ENCODE data around the gene TNFSF18. TPM values are rescaled to one million over a fixed set of nuclear protein-coding genes. Genes with fewer than 3 reads are reported as not detected.

The TNFSF18 gene
- total and polyA plus RNA-seq, 2 donors = 0.42 to 0.52 TPM

DNA sequence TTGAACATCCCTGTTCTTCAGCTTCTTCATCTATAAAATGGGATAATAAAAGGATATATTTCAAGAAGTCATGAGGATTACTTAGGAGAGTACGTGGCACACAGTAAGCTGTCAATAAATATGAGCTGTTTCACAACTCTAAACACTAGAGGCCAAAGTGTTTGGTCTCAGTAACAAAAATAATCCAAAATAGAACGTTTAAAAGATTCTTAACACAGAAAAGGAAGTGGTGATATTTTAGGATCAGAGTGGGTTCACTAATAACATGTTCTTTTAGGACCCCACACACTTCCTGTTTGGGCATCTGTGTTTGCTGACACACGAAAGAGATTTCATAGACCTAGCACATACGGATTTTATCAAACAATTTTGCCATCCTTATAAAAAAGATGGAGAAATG lies 32.9 kb downstream of the TNFSF18 start:
- no peak for DNase-seq (ENCODE audit: low read depth in 6 of 9, low spot score in 9 of 9)
- H3K27me3 ChIP-seq (ENCODE audit: control insufficient read depth in 2 of 2, insufficient read depth in 1 of 2, low read length in 1 of 2) = no peaks in the 10 kb centered on the region
- H3K27ac ChIP-seq (ENCODE audit: low read depth in 1 of 2, low read length in 1 of 2) = no peak overlapping the region
- WGBS = 9% methylated on average over 4 of the region's 4 CpGs
- no peaks in the 10 kb centered on the region for H3K4me1 ChIP-seq (ENCODE audit: control insufficient read depth in 2 of 2, insufficient read depth in 2 of 2, low read length in 2 of 2)
- no peak overlapping the region for H3K4me3 ChIP-seq (ENCODE audit: low read length in 2 of 2)
- no peaks in the 10 kb centered on the region for H3K36me3 ChIP-seq (ENCODE audit: control insufficient read depth in 2 of 2, insufficient read depth in 2 of 2, low read length in 1 of 2)
- H3K9me3 ChIP-seq (ENCODE audit: control insufficient read depth in 2 of 2, insufficient read depth in 1 of 2, low read length in 1 of 2) = no peaks in the 10 kb centered on the region

DNA sequence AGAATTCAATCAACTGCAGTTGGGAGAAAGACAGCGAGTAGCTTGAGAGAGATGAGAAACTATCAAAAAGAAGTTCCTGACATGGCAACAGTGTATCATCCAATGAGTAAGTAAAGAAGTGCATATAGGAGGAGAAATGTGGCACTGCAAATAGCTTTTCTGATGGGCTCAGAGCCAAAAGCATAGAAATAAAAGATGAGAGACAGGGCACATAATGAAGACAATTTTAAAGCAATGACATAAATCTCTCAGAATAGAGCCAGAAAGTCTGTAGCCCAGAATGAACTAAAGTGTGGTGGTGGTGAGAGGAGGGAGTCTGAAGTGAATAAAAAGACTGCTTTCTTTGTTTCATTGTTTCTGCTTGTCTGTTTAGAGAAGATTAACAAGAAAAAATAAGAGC lies 34.3 kb downstream of the TNFSF18 start:
- Histone ChIP-seq H3K4me3 (ENCODE audit: low read length in 2 of 2) (no peak overlapping the region), H3K36me3 (ENCODE audit: control insufficient read depth in 2 of 2, insufficient read depth in 2 of 2, low read length in 1 of 2) (no peaks in the 10 kb centered on the region), H3K27ac (ENCODE audit: low read depth in 1 of 2, low read length in 1 of 2) (no peak overlapping the region), H3K27me3 (ENCODE audit: control insufficient read depth in 2 of 2, insufficient read depth in 1 of 2, low read length in 1 of 2) (no peaks in the 10 kb centered on the region), H3K4me1 (ENCODE audit: control insufficient read depth in 2 of 2, insufficient read depth in 2 of 2, low read length in 2 of 2) (no peaks in the 10 kb centered on the region), H3K9me3 (ENCODE audit: control insufficient read depth in 2 of 2, insufficient read depth in 1 of 2, low read length in 1 of 2) (no peaks in the 10 kb centered on the region)
- DNase-seq (ENCODE audit: low read depth in 6 of 9, low spot score in 9 of 9) = no peak
- 98% methylated on average over 1 of the region's 1 CpG for WGBS

GRCh38 chr1:173015629-173016028 lies 35.1 kb downstream of the TNFSF18 start:
- H3K27ac ChIP-seq (ENCODE audit: low read depth in 1 of 2, low read length in 1 of 2) = no peak overlapping the region

DNA sequence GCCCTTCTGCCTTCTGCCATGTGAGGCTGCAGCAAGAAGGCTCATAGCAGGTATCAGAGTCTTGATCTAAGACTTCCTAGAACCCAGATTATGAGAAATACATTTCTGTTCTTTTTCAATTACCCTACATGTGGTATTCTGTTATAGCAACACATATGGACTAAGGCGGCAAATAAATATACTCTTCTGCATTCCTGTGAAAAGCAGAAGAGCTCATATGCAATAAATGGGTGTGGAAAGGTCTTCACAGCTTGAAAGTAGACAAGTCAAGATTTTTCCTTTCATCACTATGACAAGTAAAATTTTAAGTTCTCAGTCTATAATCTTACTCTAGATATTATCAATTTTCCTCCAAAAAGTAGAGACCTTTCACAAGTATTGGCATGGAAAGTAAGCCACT lies 36.6 kb downstream of the TNFSF18 start:
- no peaks in the 10 kb centered on the region for H3K36me3 ChIP-seq (ENCODE audit: control insufficient read depth in 2 of 2, insufficient read depth in 2 of 2, low read length in 1 of 2)
- H3K9me3 ChIP-seq (ENCODE audit: control insufficient read depth in 2 of 2, insufficient read depth in 1 of 2, low read length in 1 of 2) = no peaks in the 10 kb centered on the region
- no peaks in the 10 kb centered on the region for H3K4me1 ChIP-seq (ENCODE audit: control insufficient read depth in 2 of 2, insufficient read depth in 2 of 2, low read length in 2 of 2)
- DNase-seq (ENCODE audit: low read depth in 6 of 9, low spot score in 9 of 9) = no peak
- H3K27me3 ChIP-seq (ENCODE audit: control insufficient read depth in 2 of 2, insufficient read depth in 1 of 2, low read length in 1 of 2) = no peaks in the 10 kb centered on the region
- H3K27ac ChIP-seq (ENCODE audit: low read depth in 1 of 2, low read length in 1 of 2) = no peak overlapping the region
- no peak overlapping the region for H3K4me3 ChIP-seq (ENCODE audit: low read length in 2 of 2)
- 92% methylated on average over 1 of the region's 1 CpG for WGBS

More at GRCh38 chr1:173015629-173016028, 35.1 kb downstream of the TNFSF18 start:
- no peaks in the 10 kb centered on the region for H3K4me1 ChIP-seq (ENCODE audit: control insufficient read depth in 2 of 2, insufficient read depth in 2 of 2, low read length in 2 of 2)
- DNase-seq (ENCODE audit: low read depth in 6 of 9, low spot score in 9 of 9) = no peak
- H3K9me3 ChIP-seq (ENCODE audit: control insufficient read depth in 2 of 2, insufficient read depth in 1 of 2, low read length in 1 of 2) = no peaks in the 10 kb centered on the region
- 61% methylated on average over 1 of the region's 1 CpG for WGBS
- H3K36me3 ChIP-seq (ENCODE audit: control insufficient read depth in 2 of 2, insufficient read depth in 2 of 2, low read length in 1 of 2) = no peaks in the 10 kb centered on the region
- no peaks in the 10 kb centered on the region for H3K27me3 ChIP-seq (ENCODE audit: control insufficient read depth in 2 of 2, insufficient read depth in 1 of 2, low read length in 1 of 2)
- no peak overlapping the region for H3K4me3 ChIP-seq (ENCODE audit: low read length in 2 of 2)

GRCh38 chr1:173012126-173012525 lies 38.6 kb downstream of the TNFSF18 start:
- 100% methylated on average over 1 of the region's 1 CpG for WGBS
- H3K9me3 ChIP-seq (ENCODE audit: control insufficient read depth in 2 of 2, insufficient read depth in 1 of 2, low read length in 1 of 2) = no peaks in the 10 kb centered on the region
- H3K27me3 ChIP-seq (ENCODE audit: control insufficient read depth in 2 of 2, insufficient read depth in 1 of 2, low read length in 1 of 2) = no peaks in the 10 kb centered on the region
- DNase-seq (ENCODE audit: low read depth in 6 of 9, low spot score in 9 of 9) = no peak
- no peaks in the 10 kb centered on the region for H3K36me3 ChIP-seq (ENCODE audit: control insufficient read depth in 2 of 2, insufficient read depth in 2 of 2, low read length in 1 of 2)
- no peaks in the 10 kb centered on the region for H3K4me1 ChIP-seq (ENCODE audit: control insufficient read depth in 2 of 2, insufficient read depth in 2 of 2, low read length in 2 of 2)
- no peak overlapping the region for H3K27ac ChIP-seq (ENCODE audit: low read depth in 1 of 2, low read length in 1 of 2)
- H3K4me3 ChIP-seq (ENCODE audit: low read length in 2 of 2) = no peak overlapping the region

GRCh38 chr1:173009597-173009996 lies 41.1 kb downstream of the TNFSF18 start:
- Histone ChIP-seq H3K27ac (ENCODE audit: low read depth in 1 of 2, low read length in 1 of 2) (no peak overlapping the region), H3K36me3 (ENCODE audit: control insufficient read depth in 2 of 2, insufficient read depth in 2 of 2, low read length in 1 of 2) (no peaks in the 10 kb centered on the region), H3K4me1 (ENCODE audit: control insufficient read depth in 2 of 2, insufficient read depth in 2 of 2, low read length in 2 of 2) (peaks cover 0 to 5% of the 10 kb centered on the region in 2 donors), H3K9me3 (ENCODE audit: control insufficient read depth in 2 of 2, insufficient read depth in 1 of 2, low read length in 1 of 2) (no peaks in the 10 kb centered on the region), H3K4me3 (ENCODE audit: low read length in 2 of 2) (no peak overlapping the region), H3K27me3 (ENCODE audit: control insufficient read depth in 2 of 2, insufficient read depth in 1 of 2, low read length in 1 of 2) (no peaks in the 10 kb centered on the region)
- 87% methylated on average over 1 of the region's 1 CpG for WGBS
- DNase-seq (ENCODE audit: low read depth in 6 of 9, low spot score in 9 of 9) = no peak

DNA sequence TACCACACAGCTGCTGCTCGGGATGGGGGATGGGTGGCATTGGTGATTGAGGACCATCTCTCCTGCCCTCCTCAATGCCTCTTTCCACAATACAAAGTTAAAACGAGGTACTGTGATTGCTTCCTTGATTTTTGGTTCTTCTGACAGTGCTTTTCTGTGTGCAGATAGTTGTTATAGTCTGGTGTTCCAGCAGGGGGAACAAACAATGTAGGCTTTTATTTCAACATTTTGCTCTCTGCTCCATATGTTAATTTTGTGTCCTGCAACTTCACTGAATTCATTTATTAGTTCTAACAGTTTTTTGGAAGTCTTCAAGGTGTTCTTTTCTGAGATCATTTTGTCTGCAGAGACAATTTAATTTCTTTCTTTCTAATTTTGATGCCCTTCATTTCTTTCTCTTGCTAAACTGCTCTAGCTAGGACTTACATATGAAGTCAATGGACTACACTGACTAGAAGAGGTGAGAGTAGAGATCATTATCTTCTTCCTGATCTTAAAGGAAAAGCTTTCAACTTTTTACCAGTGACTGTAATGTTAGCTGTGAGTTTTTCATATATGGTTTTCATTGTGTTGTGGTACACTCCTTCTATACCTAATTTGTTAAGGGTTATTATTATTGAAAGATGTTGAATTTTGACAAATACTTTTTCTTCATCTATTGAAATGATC lies 45.4 kb downstream of the TNFSF18 start:
- Histone ChIP-seq H3K9me3 (ENCODE audit: control insufficient read depth in 2 of 2, insufficient read depth in 1 of 2, low read length in 1 of 2) (no peaks in the 10 kb centered on the region), H3K27me3 (ENCODE audit: control insufficient read depth in 2 of 2, insufficient read depth in 1 of 2, low read length in 1 of 2) (no peaks in the 10 kb centered on the region), H3K36me3 (ENCODE audit: control insufficient read depth in 2 of 2, insufficient read depth in 2 of 2, low read length in 1 of 2) (no peaks in the 10 kb centered on the region), H3K4me1 (ENCODE audit: control insufficient read depth in 2 of 2, insufficient read depth in 2 of 2, low read length in 2 of 2) (peaks cover 0 to 5% of the 10 kb centered on the region in 2 donors), H3K4me3 (ENCODE audit: low read length in 2 of 2) (no peak overlapping the region), H3K27ac (ENCODE audit: low read depth in 1 of 2, low read length in 1 of 2) (no peak overlapping the region)
- 83% methylated on average over 2 of the region's 2 CpGs for WGBS
- peak in 1 of 9 donors; percentile 34 for DNase-seq (ENCODE audit: low read depth in 6 of 9, low spot score in 9 of 9)

DNA sequence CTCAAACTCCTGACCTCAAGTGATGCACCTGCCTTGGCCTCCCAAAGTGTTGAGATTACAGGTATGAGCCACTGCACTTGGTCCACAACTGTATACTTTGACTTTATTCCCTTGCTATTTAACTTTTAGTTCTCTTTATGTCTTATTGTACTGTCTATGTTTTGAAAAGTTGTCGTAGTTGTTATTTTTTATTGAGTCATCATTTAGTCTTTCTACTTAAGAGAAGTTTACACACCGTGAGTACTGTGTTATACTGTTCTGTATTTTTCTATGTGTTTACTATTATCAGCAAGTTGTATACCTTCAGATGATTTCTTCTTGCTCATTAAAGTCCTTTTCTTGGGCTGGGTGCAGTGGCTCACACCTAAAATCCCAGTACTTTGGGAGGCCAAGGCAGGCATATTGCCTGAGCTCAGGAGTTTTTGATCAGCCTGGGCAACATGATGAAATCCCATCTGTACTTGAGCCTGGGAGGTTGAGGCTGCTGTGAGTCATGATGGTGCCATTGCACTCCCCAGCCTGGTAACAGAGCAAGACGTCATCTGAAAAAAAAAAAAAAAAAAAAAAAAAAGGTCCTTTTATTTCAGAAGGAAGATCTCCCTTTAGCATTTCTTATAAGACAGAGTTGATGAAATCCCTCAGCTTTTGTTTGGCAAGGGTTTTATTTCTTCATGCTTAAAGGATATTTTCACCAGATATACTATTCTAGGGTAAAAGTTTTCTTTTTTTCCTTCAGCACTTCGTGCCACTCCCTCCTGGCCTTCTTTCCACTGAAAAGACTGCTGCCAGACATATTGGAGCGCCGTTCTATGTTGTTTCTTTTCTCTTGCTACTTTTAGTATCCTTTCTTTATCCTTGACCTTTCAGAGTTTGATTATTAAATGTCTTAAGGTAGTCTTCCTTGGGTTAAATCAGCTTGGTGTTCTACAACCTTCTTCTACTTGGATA lies 47.6 kb downstream of the TNFSF18 start:
- Histone ChIP-seq H3K36me3 (ENCODE audit: control insufficient read depth in 2 of 2, insufficient read depth in 2 of 2, low read length in 1 of 2) (no peaks in the 10 kb centered on the region), H3K9me3 (ENCODE audit: control insufficient read depth in 2 of 2, insufficient read depth in 1 of 2, low read length in 1 of 2) (no peaks in the 10 kb centered on the region), H3K4me1 (ENCODE audit: control insufficient read depth in 2 of 2, insufficient read depth in 2 of 2, low read length in 2 of 2) (peaks cover 0 to 5% of the 10 kb centered on the region in 2 donors), H3K4me3 (ENCODE audit: low read length in 2 of 2) (no peak overlapping the region), H3K27ac (ENCODE audit: low read depth in 1 of 2, low read length in 1 of 2) (no peak overlapping the region), H3K27me3 (ENCODE audit: control insufficient read depth in 2 of 2, insufficient read depth in 1 of 2, low read length in 1 of 2) (no peaks in the 10 kb centered on the region)
- no peak for DNase-seq (ENCODE audit: low read depth in 6 of 9, low spot score in 9 of 9)
- 98% methylated on average over 6 of the region's 6 CpGs for WGBS

- no peak overlapping the region for H3K4me3 ChIP-seq (ENCODE audit: low read length in 2 of 2)
- WGBS = 65% methylated on average over 3 of the region's 3 CpGs
- DNase-seq (ENCODE audit: low read depth in 6 of 9, low spot score in 9 of 9) = no peak
- no peaks in the 10 kb centered on the region for H3K27me3 ChIP-seq (ENCODE audit: control insufficient read depth in 2 of 2, insufficient read depth in 1 of 2, low read length in 1 of 2)
- no peaks in the 10 kb centered on the region for H3K4me1 ChIP-seq (ENCODE audit: control insufficient read depth in 2 of 2, insufficient read depth in 2 of 2, low read length in 2 of 2)
- peaks cover 0 to 3% of the 10 kb centered on the region in 2 donors for H3K9me3 ChIP-seq (ENCODE audit: control insufficient read depth in 2 of 2, insufficient read depth in 1 of 2, low read length in 1 of 2)
- no peaks in the 10 kb centered on the region for H3K36me3 ChIP-seq (ENCODE audit: control insufficient read depth in 2 of 2, insufficient read depth in 2 of 2, low read length in 1 of 2)
- no peak overlapping the region for H3K27ac ChIP-seq (ENCODE audit: low read depth in 1 of 2, low read length in 1 of 2)
Observed at GRCh38 chr1:172999349-172999748, 51.4 kb downstream of the TNFSF18 start.

Data from thymus (tissue), 11 donors.